ENCODE results near the gene MAL.

- no peak for TF ChIP-seq TCF4 (CRISPR knock-in tag; IDR thresholded peaks at IDR 0.05; ENCODE audit: borderline replicate concordance)
- no peak for TF ChIP-seq CSDC2 (CRISPR knock-in tag; IDR thresholded peaks at IDR 0.05)
- no peak for TF ChIP-seq PPARA (CRISPR knock-in tag; IDR thresholded peaks at IDR 0.05; ENCODE audit: borderline replicate concordance)
- no peak for TF ChIP-seq ZFP30 (CRISPR knock-in tag; IDR thresholded peaks at IDR 0.05)
- no peak for TF ChIP-seq ESRRG (CRISPR knock-in tag; IDR thresholded peaks at IDR 0.05)
- TF ChIP-seq ZNF70 (CRISPR knock-in tag; IDR thresholded peaks at IDR 0.05), result no peak
Measured at GRCh38 chr2:95056044-95056443, 30.5 kb downstream of the MAL start.
